NCI-H2196 treated with DMSO at 0.1 percent for 48 hours (cell line): ENCODE results near the gene NR5A1.

Experiments
- DNase-seq: peaks from one replicate; lab custom pipeline; 2025; ENCODE audit not compliant: unreplicated experiment; lab: John Stamatoyannopoulos, UW

The NR5A1 gene

DNA sequence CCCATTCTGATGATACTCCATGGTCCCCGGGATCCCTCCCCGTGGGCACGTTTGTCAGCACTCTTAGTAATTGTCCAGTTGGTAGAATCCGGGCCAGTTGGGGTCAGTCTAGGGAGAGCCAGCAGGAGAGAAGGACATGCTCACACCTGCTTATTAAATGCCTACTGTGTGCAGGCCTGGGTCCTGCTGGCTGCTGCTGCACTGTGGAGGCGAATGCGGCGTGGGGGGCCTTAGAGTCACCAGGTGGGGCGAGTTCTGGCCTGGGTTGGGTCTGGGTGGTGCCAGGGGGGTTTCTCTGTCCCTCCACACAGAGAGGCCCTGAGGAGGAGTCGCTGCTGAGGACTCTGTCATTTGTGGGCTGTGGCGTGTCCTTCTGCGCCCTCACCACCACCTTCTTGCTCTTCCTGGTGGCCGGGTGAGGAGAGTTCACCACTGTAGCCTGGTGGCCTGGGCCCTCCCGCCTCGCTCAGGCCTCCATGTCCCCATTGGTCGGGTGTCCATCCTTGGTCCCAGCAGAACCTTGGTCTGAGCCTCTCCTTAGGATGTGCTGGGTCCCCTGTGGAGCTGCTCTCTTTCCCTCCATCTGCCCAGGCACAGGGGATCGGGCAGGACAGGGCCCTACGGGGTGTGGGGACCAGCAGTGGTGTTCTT, 39.7 kb downstream of the NR5A1 start:
- DNase-seq: no peak

DNA sequence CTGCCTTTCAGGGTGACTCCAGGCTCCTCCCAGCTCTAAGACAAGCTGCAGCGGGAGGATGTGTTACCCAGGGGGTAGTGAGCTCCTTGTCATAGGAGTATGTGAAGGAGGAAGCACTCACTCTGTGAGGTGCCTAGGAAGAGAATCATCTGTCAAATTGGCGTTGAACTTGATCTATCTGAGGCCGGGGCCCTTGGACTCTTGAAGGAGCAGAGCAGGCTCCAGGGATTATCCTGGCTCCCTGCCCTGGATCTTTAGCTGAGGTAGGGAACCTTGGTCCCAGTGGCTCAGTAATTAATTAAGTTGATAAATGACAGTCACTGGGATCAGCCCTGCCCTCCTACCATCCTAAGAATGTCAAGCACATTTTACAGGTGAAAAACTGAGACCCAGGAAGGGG, 41.5 kb downstream of the NR5A1 start:
- DNase-seq: no peak

- DNase-seq: no peak
Measured at GRCh38 chr9:124462739-124463138, 44.5 kb downstream of the NR5A1 start.

- no peak for DNase-seq
Measured at GRCh38 chr9:124458441-124458840, 48.8 kb downstream of the NR5A1 start.

DNA sequence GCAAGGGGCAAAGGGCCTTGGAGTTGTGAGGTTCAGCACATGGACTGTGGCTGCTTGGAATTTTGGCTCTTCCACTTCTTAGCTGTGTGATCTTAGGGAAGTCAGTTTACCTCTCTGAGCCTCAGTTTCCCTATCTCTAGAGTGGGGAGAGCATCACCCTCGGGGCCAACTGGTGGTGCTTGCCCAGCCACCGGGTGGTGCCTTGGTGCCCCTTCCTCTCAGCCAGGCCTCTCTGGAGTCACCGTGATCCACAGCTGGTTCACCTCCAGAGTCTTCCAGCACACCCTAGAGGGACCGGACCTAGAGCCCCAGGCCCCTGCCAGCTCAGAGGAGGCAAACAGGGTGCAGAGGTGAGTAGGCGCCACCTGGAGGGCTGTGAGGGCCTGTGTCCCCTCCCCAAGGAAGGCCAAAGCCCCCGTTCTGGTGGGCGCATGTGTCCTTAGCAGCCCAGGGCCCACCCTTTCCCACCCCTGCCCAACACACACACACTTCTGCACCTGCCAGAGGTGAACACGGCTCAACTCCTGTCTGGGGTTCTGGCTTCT, 49.2 kb downstream of the NR5A1 start:
- DNase-seq: no peak

- DNase-seq: no peak
Measured at GRCh38 chr9:124457079-124457886, 49.9 kb downstream of the NR5A1 start.

DNA sequence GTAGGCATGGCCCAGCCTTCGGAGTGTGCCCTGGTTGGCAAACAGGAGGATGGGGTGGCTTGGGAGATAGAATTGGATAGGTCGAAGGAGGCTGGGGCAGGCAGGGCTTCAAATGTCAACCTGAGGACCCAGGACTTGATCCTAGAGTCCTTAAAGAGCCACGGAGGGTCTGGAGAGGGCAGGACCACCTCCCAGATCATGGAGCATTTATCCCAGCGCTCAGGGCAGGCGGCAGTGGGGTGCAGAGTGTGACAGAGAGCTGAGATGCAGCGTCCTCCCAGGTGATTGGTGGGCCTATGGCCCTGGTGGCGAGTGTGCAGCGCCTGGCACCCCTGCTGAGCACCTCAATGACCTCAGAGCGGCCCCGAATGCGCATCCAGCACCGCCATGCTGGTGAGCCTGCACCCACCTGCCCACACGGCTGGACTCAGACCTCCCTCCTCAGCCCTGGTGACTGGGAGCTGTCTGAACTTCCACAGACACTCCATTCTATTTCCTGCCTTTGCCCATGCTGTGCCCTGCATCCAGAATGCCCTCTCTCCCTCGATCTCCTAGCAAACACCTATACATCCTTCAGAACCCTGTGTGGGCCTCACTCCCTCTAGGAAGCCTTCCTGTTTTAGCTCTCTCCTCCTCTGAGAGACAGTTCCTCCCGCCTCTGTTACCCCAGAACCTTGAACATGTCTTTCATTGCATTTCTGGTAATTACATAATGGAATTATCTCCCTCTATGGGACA, 50.7 kb downstream of the NR5A1 start:
- no peak for DNase-seq

DNA sequence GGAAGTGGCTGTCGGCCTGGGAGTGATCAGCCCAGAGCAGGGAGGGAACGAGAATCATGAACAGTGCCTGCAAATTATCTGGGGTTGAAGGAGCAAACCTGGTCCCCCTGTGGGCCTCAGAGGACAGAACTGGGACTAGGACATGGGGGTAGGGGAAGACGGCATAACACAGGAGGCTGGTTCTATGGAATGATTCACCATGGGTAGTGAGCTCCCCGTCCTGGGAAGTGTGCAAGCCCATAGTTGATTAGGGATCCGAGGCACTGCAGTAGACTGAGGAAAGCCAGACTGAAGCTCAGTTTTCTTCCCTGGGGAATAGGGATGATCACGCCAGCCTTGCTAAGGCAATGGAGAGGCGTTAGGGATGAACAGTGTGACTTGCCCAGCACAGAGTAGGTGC, 51.4 kb downstream of the NR5A1 start:
- DNase-seq: no peak

- no peak for DNase-seq
Measured at GRCh38 chr9:124454791-124455443, 52.3 kb downstream of the NR5A1 start.

DNA sequence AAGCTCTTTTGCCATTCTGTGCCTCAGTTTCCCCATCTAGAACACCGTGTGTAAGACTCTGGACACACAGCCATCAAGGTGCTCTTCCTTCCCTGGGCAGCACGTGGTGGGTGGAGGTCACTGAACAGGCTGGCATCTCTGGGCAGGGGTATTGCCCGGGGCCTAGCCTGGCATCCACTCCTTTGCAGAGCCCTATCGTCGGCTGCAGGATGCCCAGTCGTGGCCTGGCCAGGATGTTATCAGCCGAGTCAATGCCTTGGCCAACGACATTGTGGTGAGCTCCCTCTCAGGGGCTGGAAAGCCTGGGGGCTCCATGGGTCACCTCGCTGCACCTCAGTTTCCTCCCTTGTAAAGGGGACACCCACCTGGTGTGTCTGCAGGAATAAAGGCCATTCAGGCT, 52.9 kb downstream of the NR5A1 start:
- no peak for DNase-seq

DNA sequence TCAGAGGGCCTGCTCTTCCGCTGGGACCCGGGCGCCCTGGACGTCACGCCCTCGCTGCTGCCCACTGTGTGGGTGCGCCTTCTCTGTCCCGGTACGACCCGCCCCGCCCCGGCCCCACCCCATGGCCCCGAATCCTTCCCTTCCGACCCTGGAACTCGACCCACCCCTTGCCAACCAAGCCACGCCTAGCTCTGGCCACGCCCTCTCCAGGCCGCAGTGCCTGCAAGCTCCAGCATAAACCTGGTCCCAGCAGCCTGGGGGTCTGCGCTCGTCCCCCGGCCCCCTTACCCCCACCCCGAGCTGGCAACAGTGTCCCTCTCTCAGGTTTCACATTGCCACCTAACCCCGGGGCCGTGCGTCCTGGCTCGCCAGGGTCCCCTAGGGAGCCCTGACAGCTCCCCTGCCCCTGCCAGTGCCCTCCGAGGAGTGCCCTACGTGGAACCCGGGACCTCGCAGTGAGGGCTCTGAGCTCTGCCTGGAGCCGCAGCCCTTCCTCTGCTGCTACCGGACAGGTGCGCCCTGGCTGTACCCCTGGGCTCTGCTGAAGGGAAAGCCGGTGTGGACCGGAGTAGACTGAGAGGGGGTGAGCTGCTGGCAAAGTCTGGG, 53.5 kb downstream of the NR5A1 start:
- DNase-seq: no peak

DNA sequence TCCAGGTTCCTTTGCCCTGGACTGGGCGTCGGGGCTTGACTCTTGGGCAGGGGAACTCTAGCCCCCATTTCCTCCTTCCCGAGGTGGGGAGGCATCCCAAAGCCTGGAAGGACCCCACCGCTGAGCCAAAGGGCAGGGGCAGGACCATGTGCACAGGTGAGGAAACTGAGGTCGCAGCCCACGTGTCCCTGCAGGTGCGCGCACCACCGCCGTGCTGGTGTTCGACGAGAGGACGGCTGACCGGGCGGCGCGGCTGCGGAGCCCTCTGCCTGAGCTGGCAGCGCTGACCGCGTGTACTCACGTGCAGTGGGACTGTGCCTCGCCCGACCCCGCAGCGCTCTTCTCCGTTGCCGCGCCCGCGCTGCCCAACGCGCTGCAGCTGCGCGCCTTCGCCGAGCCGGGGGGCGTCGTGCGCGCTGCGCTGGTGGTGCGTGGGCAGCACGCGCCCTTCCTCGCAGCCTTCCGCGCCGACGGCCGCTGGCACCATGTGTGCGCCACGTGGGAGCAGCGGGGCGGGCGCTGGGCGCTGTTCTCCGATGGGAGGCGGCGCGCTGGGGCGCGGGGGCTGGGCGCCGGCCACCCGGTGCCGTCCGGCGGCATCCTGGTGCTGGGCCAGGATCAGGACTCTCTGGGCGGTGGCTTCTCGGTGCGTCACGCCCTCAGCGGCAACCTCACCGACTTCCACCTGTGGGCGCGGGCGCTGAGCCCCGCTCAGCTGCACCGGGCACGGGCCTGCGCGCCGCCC, 54.2 kb downstream of the NR5A1 start:
- no peak for DNase-seq

DNA sequence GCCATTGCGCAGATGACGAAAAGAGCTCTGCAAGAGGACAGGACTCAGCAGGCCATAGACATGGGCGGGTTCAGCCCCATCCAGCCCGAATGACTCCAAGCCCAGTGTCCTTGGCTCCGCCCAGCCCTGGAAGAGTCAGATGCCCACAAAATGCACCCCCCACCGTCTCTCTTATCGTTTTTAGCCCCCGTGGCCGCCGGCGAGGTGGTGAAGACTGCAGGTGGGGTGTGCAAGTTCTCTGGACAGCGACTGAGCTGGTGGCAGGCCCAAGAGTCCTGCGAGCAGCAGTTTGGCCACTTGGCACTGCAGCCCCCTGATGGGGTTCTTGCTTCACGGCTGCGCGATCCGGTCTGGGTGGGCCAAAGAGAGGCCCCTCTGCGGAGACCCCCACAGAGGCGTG, 54.9 kb downstream of the NR5A1 start:
- no peak for DNase-seq

DNA sequence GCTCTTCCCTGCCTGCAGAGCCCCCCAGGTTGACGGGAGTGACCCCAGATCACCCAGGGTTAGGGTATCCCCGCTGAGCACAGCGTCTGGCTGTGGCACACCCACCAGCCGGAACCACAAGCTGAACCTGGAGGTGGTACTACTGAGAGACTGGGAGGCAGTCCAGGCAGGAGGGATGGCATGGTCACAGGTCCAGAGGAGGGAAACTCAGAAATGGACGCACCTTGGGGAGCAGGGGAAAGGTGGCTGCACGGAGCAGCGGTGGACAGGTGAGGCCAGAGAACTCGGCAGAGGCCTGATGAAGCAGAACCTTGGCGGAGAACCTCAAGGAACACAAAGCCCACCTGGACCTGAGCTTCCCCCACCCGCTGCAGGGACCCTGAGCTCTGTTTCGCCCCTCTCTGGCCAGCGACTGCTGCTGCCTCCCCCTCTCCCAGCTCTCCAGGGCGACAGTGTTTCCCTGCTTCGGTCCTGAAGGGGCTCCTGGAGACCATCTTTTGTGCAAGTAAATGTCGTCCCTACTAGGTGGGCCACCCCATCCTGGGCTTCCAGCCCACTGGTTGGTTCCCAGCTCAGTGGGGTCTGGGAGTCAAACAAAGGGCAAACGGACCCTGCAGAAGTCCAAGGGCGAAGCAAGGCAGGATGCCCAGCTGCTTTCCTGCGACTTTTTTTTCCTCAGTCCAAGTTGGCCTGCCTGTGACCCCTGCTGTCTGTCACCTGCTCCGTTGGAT, 56.1 kb downstream of the NR5A1 start:
- no peak for DNase-seq

- no peak for DNase-seq
Measured at GRCh38 chr9:124450241-124450924, 56.8 kb downstream of the NR5A1 start, which contains the start of gene ADGRD2. Gene ADGRD2, plus strand, starts transcription at chr9:124450451. Its CDS starts 1,216 bp downstream, at chr9:124451667.

DNA sequence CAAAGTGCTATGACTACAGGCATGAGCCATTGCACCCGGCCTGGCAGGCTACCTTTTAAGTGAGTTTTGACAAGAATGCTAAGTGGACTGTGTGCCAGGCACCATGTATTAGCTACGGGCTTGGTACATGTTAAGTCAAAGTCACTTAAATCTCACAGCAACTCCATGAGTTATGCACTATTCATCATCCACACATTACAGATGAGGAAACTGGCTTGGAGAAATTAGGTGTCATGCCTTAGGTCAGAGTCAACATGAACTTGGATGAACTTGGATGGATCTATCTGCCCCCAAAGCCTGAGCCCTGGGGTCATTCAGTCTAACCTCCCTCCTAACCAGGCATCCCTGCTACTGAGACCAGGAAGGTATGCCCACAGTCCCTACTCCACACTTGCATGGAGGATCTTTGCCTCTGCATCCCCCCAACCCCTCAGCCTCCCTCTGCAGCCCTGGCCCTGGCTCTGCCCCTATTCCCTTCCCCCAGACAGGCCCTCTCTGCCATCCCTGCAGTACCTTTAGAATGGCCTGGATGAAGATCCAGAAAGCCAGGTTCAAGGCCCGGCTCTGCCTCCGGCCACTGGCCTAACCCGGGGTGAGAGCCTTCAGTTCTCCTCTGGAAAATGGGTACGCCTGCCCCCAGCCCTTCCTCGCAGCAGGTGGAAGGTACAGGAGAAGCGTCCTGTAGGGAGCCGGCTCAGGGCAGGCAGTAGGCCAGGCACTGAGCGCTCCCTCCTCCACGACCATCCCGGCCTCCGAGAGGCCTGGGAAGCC, 57.6 kb downstream of the NR5A1 start:
- DNase-seq: no peak

DNA sequence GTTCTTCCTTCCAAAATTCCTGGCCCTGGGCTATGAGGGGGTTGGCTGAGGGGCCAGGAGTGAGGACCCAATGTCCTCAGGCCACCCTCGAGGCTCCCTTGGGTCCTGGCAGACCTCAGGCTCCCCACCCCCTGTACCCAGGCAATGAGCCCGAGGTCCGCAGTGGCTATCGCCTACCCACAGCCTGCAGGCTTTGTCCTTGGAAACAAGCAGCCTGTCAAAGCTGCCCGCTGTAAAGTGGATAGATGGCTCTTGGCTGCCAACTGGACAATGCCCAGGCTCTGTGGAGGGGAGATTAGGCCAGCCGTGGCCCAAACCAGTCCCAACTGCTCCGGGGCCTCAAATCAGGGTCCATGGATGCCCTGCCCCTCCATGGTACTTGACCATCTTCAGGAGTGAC, 59.2 kb downstream of the NR5A1 start:
- no peak for DNase-seq

GRCh38 chr9:124447297-124447661, 59.9 kb downstream of the NR5A1 start:
- DNase-seq: no peak
